Immature natural killer cell (primary cell): Measurements from ENCODE around the gene TBCEL. TPM values are rescaled to one million over a fixed set of nuclear protein-coding genes. Genes with fewer than 3 reads are reported as not detected.

Experiments
- DNase-seq, 3 donors: peaks; one replicate each; pipeline ENCODE4 v3.0.0; 2022; ENCODE audit warnings: mixed read lengths in 1 of 3
- H3K27ac Mint-ChIP-seq, 6 donors: one replicate each; pipeline ENCODE4 v1.8.0; 2020; ENCODE audit warnings: mixed read lengths in 6 of 6, mild to moderate bottlenecking in 5 of 6, inconsistent platforms in 4 of 6, moderate library complexity in 3 of 6
- H3K27me3 Mint-ChIP-seq, 3 donors: one replicate each; pipeline ENCODE4 v1.8.0; 2020 to 2021; ENCODE audit warnings: low read depth in 3 of 3, mild to moderate bottlenecking in 3 of 3, mixed read lengths in 3 of 3, moderate library complexity in 3 of 3, inconsistent platforms in 1 of 3
- H3K36me3 Mint-ChIP-seq, 3 donors: one replicate each; pipeline ENCODE4 v1.8.0; 2020; ENCODE audit warnings: mixed read lengths in 3 of 3, inconsistent platforms in 2 of 3, mild to moderate bottlenecking in 2 of 3
- H3K4me1 Mint-ChIP-seq, 2 donors: one replicate each; pipeline ENCODE4 v1.8.0; 2020; ENCODE audit warnings: inconsistent platforms in 2 of 2, mild to moderate bottlenecking in 2 of 2, mixed read lengths in 2 of 2, moderate library complexity in 1 of 2
- H3K4me3 Mint-ChIP-seq, 5 donors: one replicate each; pipeline ENCODE4 v1.8.0; 2020; ENCODE audit warnings: mild to moderate bottlenecking in 5 of 5, mixed read lengths in 5 of 5, inconsistent platforms in 3 of 5, moderate library complexity in 3 of 5
- H3K9me3 Mint-ChIP-seq, 6 donors: one replicate each; pipeline ENCODE4 v1.8.0; 2020; ENCODE audit warnings: mild to moderate bottlenecking in 6 of 6, mixed read lengths in 6 of 6, inconsistent platforms in 4 of 6, moderate library complexity in 3 of 6
- polyA plus RNA-seq, 3 donors: library from polyadenylated mRNA; unstranded; fragments of 300-500 nt; fragmentation: Illumina TruSeq; gene quantifications; one replicate each; pipeline ENCODE4 v1.2.3, GENCODE V29; 2021

The TBCEL gene
- 1 to 10 TPM; 3.9 to 6.6 (median 5.5) TPM for polyA plus RNA-seq

- Mint-ChIP-seq H3K27ac (peak within 1 kb of the TSS; percentile 36 to 93 (median 90)), H3K4me1 (peaks cover 27 to 43% of the 10 kb centered on the region in 2 donors), H3K36me3 (no peaks in the 10 kb centered on the region), H3K27me3 (peaks cover 5 to 6% (median 5%) of the 10 kb centered on the region in 3 donors), H3K4me3 (peak within 1 kb of the TSS; percentile 74 to 89 (median 87)), H3K9me3 (no peaks in the 10 kb centered on the region)
- DNase-seq = peak; percentile 86 to 89 (median 88)
Observed at GRCh38 chr11:121023848-121024751, at the start of gene TBCEL. TSS of gene TBCEL (plus strand) at chr11:121024102. CDS start at chr11:121045691, 21,589 bp downstream.

GRCh38 chr11:120974466-120974865 lies 49.4 kb upstream of the TBCEL start:
- Mint-ChIP-seq H3K9me3 (no peaks in the 10 kb centered on the region), H3K27me3 (peaks cover 3 to 16% (median 6%) of the 10 kb centered on the region in 3 donors), H3K27ac (no peak overlapping the region), H3K4me3 (no peak overlapping the region), H3K36me3 (peaks cover 0 to 3% (median 0%) of the 10 kb centered on the region in 3 donors), H3K4me1 (no peaks in the 10 kb centered on the region)
- no peak for DNase-seq

GRCh38 chr11:120974965-120975364 lies 48.9 kb upstream of the TBCEL start:
- H3K4me1 Mint-ChIP-seq = no peaks in the 10 kb centered on the region
- no peak overlapping the region for H3K4me3 Mint-ChIP-seq
- H3K27ac Mint-ChIP-seq = no peak overlapping the region
- H3K27me3 Mint-ChIP-seq = peaks cover 0 to 17% (median 6%) of the 10 kb centered on the region in 3 donors
- H3K9me3 Mint-ChIP-seq = no peaks in the 10 kb centered on the region
- H3K36me3 Mint-ChIP-seq = peaks cover 0 to 4% (median 0%) of the 10 kb centered on the region in 3 donors
- no peak for DNase-seq

GRCh38 chr11:120977266-120978137 lies 46.4 kb upstream of the TBCEL start:
- Mint-ChIP-seq H3K36me3 (peaks cover 0 to 4% (median 0%) of the 10 kb centered on the region in 3 donors), H3K4me1 (no peaks in the 10 kb centered on the region), H3K9me3 (no peaks in the 10 kb centered on the region), H3K27me3 (peaks cover 0 to 15% (median 8%) of the 10 kb centered on the region in 3 donors), H3K4me3 (no peak overlapping the region), H3K27ac (no peak overlapping the region)
- DNase-seq = no peak

GRCh38 chr11:120978701-120979100 lies 45.2 kb upstream of the TBCEL start:
- no peaks in the 10 kb centered on the region for H3K9me3 Mint-ChIP-seq
- H3K36me3 Mint-ChIP-seq = peaks cover 0 to 4% (median 4%) of the 10 kb centered on the region in 3 donors
- H3K27me3 Mint-ChIP-seq = peaks cover 0 to 15% (median 14%) of the 10 kb centered on the region in 3 donors
- no peaks in the 10 kb centered on the region for H3K4me1 Mint-ChIP-seq
- no peak for DNase-seq
- H3K27ac Mint-ChIP-seq = peak overlapping the region in 1 of 6 donors; percentile 5
- H3K4me3 Mint-ChIP-seq = no peak overlapping the region

- peaks cover 0 to 4% (median 0%) of the 10 kb centered on the region in 3 donors for H3K36me3 Mint-ChIP-seq
- H3K27ac Mint-ChIP-seq = peak overlapping the region in 4 of 6 donors; percentile 46 to 86 (median 54)
- peaks cover 14% of the 10 kb centered on the region in 2 donors for H3K4me1 Mint-ChIP-seq
- H3K4me3 Mint-ChIP-seq = peak overlapping the region; percentile 74 to 89 (median 77)
- no peaks in the 10 kb centered on the region for H3K9me3 Mint-ChIP-seq
- H3K27me3 Mint-ChIP-seq = peaks cover 2 to 24% (median 7%) of the 10 kb centered on the region in 3 donors
- peak; percentile 64 to 67 (median 64) for DNase-seq
Observed at GRCh38 chr11:120985718-120986569, 38.0 kb upstream of the TBCEL start.

GRCh38 chr11:120988603-120989002 lies 35.3 kb upstream of the TBCEL start:
- peaks cover 0 to under 1% (median 0%) of the 10 kb centered on the region in 3 donors for H3K36me3 Mint-ChIP-seq
- DNase-seq = no peak
- H3K4me1 Mint-ChIP-seq = peaks cover 14% of the 10 kb centered on the region in 2 donors
- no peaks in the 10 kb centered on the region for H3K9me3 Mint-ChIP-seq
- peaks cover 2 to 13% (median 7%) of the 10 kb centered on the region in 3 donors for H3K27me3 Mint-ChIP-seq
- H3K27ac Mint-ChIP-seq = no peak overlapping the region
- H3K4me3 Mint-ChIP-seq = peak overlapping the region in 1 of 5 donors; percentile 7

- H3K27me3 Mint-ChIP-seq = peaks cover 0 to 10% (median 0%) of the 10 kb centered on the region in 3 donors
- no peaks in the 10 kb centered on the region for H3K9me3 Mint-ChIP-seq
- no peaks in the 10 kb centered on the region for H3K4me1 Mint-ChIP-seq
- no peak overlapping the region for H3K4me3 Mint-ChIP-seq
- no peak overlapping the region for H3K27ac Mint-ChIP-seq
- no peaks in the 10 kb centered on the region for H3K36me3 Mint-ChIP-seq
- no peak for DNase-seq
Observed at GRCh38 chr11:120991830-120992686, 31.8 kb upstream of the TBCEL start.

GRCh38 chr11:120994091-120994859 lies 29.6 kb upstream of the TBCEL start:
- no peak overlapping the region for H3K4me3 Mint-ChIP-seq
- DNase-seq = no peak
- H3K9me3 Mint-ChIP-seq = no peaks in the 10 kb centered on the region
- H3K4me1 Mint-ChIP-seq = no peaks in the 10 kb centered on the region
- H3K27ac Mint-ChIP-seq = no peak overlapping the region
- peaks cover 0 to 10% (median 2%) of the 10 kb centered on the region in 3 donors for H3K27me3 Mint-ChIP-seq
- no peaks in the 10 kb centered on the region for H3K36me3 Mint-ChIP-seq

GRCh38 chr11:120995184-120995583 lies 28.7 kb upstream of the TBCEL start:
- Mint-ChIP-seq H3K9me3 (no peaks in the 10 kb centered on the region), H3K36me3 (no peaks in the 10 kb centered on the region), H3K27ac (no peak overlapping the region), H3K27me3 (peaks cover 0 to 10% (median 2%) of the 10 kb centered on the region in 3 donors), H3K4me3 (no peak overlapping the region), H3K4me1 (no peaks in the 10 kb centered on the region)
- no peak for DNase-seq

- no peaks in the 10 kb centered on the region for H3K4me1 Mint-ChIP-seq
- peaks cover 0 to 12% (median 2%) of the 10 kb centered on the region in 3 donors for H3K27me3 Mint-ChIP-seq
- no peak overlapping the region for H3K27ac Mint-ChIP-seq
- H3K4me3 Mint-ChIP-seq = no peak overlapping the region
- DNase-seq = no peak
- no peaks in the 10 kb centered on the region for H3K36me3 Mint-ChIP-seq
- no peaks in the 10 kb centered on the region for H3K9me3 Mint-ChIP-seq
Observed at GRCh38 chr11:120996973-120997372, 26.9 kb upstream of the TBCEL start.

- H3K9me3 Mint-ChIP-seq = no peaks in the 10 kb centered on the region
- peaks cover 0 to 12% (median 2%) of the 10 kb centered on the region in 3 donors for H3K27me3 Mint-ChIP-seq
- no peak overlapping the region for H3K4me3 Mint-ChIP-seq
- DNase-seq = no peak
- no peaks in the 10 kb centered on the region for H3K36me3 Mint-ChIP-seq
- no peaks in the 10 kb centered on the region for H3K4me1 Mint-ChIP-seq
- no peak overlapping the region for H3K27ac Mint-ChIP-seq
Observed at GRCh38 chr11:120998581-120998980, 25.3 kb upstream of the TBCEL start.
